ENCODE data around the gene DYNC2LI1.

Gene DYNC2LI1

DNA sequence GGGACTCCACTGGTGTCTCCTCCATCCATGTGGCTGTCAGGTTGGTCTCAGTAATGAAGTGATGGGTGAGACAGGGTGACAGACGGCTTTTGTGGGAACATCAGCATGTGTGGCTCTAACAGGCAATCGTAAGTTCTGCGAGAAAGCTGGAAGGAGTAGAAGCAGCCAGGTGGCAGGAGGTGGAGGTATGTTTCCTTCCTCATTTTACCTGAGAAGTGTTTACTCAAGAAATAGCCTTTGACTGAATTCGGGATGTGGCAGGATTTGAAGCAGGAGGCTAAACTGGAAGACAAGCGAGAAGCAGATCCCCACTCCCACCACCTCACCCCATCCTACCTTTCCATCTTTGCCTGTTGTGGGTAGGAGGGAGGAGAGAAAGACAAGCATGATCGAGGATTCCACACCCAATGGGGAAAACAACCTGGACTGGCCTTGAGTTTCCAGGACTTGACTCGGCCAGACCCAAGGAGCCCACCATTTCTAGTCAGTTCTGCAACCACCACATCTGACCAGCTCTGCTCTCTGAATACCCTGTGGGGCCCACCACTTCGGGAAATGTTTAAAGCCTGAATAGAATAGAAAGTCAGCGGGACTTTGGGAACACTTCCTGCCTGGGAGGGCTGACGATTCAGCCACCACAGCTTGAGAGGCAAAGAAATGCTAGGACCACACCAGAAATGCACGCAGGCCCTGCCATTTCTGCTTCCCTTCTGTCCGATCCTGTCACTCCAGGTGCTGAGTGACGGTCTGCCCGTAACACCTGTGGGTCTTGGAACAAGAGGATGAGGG is 66.1 kb downstream of the DYNC2LI1 start:
- H3K4me3 ChIP-seq (IDR thresholded peaks at IDR 0.05; ENCODE audit: insufficient read depth, low read depth, low read length), result no peak overlapping the region
- TF ChIP-seq, protein P1, sequence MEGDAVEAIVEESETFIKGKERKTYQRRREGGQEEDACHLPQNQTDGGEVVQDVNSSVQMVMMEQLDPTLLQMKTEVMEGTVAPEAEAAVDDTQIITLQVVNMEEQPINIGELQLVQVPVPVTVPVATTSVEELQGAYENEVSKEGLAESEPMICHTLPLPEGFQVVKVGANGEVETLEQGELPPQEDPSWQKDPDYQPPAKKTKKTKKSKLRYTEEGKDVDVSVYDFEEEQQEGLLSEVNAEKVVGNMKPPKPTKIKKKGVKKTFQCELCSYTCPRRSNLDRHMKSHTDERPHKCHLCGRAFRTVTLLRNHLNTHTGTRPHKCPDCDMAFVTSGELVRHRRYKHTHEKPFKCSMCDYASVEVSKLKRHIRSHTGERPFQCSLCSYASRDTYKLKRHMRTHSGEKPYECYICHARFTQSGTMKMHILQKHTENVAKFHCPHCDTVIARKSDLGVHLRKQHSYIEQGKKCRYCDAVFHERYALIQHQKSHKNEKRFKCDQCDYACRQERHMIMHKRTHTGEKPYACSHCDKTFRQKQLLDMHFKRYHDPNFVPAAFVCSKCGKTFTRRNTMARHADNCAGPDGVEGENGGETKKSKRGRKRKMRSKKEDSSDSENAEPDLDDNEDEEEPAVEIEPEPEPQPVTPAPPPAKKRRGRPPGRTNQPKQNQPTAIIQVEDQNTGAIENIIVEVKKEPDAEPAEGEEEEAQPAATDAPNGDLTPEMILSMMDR (conservative IDR thresholded peaks at IDR 0.05; ENCODE audit: low read depth, low read length), result no peak
- no peaks in the 10 kb centered on the region for H3K79me2 ChIP-seq (ENCODE audit: insufficient read depth, low read depth)
- H4K20me1 ChIP-seq (ENCODE audit: insufficient read depth), result no peaks in the 10 kb centered on the region
- no peaks in the 10 kb centered on the region for H3K27me3 ChIP-seq (ENCODE audit: insufficient read depth, low read depth)
- H2AFZ ChIP-seq (ENCODE audit: low read depth), result no peak overlapping the region
- no peaks in the 10 kb centered on the region for H3K36me3 ChIP-seq (ENCODE audit: insufficient read depth)
- no peaks in the 10 kb centered on the region for H3K4me1 ChIP-seq (ENCODE audit: low read depth, poor library complexity, severe bottlenecking)
- no peak overlapping the region for H3K27ac ChIP-seq
- no peak overlapping the region for H3K9ac ChIP-seq
- H3K4me2 ChIP-seq, result no peak overlapping the region

DNA sequence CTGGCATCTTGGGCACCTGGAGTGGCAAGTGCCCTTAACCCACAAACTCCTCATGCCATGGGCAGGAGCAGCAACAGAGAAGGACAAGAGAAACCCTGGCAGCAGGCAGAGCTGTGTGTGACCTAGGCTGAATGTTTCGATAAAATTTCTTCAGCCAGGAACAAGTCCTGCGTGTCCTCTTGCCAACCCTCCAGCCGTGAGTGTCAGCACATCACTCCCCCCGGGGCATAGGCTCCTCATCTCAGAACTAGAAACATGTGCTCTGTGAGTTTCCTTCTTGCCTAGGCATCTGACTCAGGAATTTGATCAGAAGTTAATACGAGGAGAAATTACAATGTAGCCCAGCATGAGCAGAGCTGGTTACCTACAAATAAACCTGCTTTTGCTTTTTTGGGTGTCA is 67.1 kb downstream of the DYNC2LI1 start:
- H3K36me3 ChIP-seq (ENCODE audit: insufficient read depth), result no peaks in the 10 kb centered on the region
- H3K4me2 ChIP-seq, result no peak overlapping the region
- H3K27ac ChIP-seq, result no peak overlapping the region
- no peak overlapping the region for H2AFZ ChIP-seq (ENCODE audit: low read depth)
- H3K4me3 ChIP-seq (IDR thresholded peaks at IDR 0.05; ENCODE audit: insufficient read depth, low read depth, low read length), result no peak overlapping the region
- H3K27me3 ChIP-seq (ENCODE audit: insufficient read depth, low read depth), result no peaks in the 10 kb centered on the region
- TF ChIP-seq, protein P1 (conservative IDR thresholded peaks at IDR 0.05; ENCODE audit: low read depth, low read length), result no peak
- no peaks in the 10 kb centered on the region for H3K79me2 ChIP-seq (ENCODE audit: insufficient read depth, low read depth)
- no peak overlapping the region for H3K9ac ChIP-seq
- no peaks in the 10 kb centered on the region for H4K20me1 ChIP-seq (ENCODE audit: insufficient read depth)
- H3K4me1 ChIP-seq (ENCODE audit: low read depth, poor library complexity, severe bottlenecking), result no peaks in the 10 kb centered on the region

DNA sequence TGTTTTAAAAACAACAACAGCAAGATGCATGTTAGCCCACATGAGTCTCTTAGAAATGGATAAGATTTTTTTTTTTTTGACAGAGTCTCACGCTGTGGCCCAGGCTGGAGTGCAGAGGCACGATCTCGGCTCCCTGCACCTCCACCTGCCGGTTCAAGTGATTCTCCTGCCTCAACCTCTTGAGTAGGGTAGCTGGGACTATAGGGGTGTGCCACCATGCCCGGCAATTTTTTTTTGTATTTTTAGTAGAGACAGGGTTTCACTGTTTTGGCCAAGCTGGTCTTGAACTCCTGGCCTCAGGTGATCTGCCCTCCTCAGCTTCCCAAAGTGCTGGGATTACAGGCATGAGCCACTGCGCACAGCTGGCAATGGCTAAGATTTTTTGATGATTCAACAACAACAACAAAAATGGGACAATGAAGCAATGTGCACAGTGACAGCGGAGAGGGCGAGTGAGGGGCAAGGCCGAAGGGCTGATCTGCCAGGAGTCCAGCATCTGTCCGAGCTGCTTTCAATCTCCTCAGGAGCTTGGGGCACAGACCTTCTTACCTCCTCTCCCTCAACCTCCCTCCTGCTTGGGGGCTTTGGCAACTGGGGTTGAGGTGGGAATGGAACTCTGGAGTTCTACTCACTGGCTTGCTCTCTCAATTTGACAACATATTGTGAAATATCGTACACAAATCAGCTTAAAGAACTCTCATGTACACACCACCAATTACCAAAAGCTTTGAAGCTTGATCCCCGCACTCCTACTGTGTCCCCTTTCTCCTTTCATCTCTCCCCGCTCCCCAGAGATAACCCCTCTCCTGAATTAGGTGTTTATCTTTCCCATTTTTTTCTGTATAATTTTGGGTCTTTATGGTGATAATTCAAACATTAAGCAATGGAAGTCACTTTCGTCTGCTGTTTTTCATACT is 68.4 kb downstream of the DYNC2LI1 start:
- no peaks in the 10 kb centered on the region for H3K4me1 ChIP-seq (ENCODE audit: low read depth, poor library complexity, severe bottlenecking)
- H3K4me3 ChIP-seq (IDR thresholded peaks at IDR 0.05; ENCODE audit: insufficient read depth, low read depth, low read length), result no peak overlapping the region
- H3K27ac ChIP-seq, result no peak overlapping the region
- H3K9ac ChIP-seq, result no peak overlapping the region
- H3K79me2 ChIP-seq (ENCODE audit: insufficient read depth, low read depth), result no peaks in the 10 kb centered on the region
- no peak overlapping the region for H3K4me2 ChIP-seq
- no peaks in the 10 kb centered on the region for H3K36me3 ChIP-seq (ENCODE audit: insufficient read depth)
- H3K27me3 ChIP-seq (ENCODE audit: insufficient read depth, low read depth), result no peaks in the 10 kb centered on the region
- no peaks in the 10 kb centered on the region for H4K20me1 ChIP-seq (ENCODE audit: insufficient read depth)
- TF ChIP-seq, protein P1 (conservative IDR thresholded peaks at IDR 0.05; ENCODE audit: low read depth, low read length), result no peak
- no peak overlapping the region for H2AFZ ChIP-seq (ENCODE audit: low read depth)

DNA sequence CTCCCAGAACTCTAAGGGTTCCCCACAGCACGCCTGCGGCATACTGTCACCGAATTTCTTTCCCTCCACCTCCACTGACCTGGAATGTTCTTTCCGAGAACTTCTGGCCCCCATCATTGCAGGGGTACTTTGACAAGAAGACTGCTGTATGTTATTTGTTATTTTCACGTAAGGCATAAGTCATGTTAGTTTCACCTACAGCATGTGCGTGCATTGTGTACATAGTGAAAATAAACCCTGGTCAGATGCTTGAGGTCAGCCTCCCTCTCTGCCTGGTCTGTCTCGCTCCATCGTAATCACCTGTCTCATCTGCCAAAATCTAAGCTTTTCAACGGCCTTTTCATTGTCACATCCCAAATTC is 69.0 kb downstream of the DYNC2LI1 start:
- no peak overlapping the region for H3K27ac ChIP-seq
- no peaks in the 10 kb centered on the region for H4K20me1 ChIP-seq (ENCODE audit: insufficient read depth)
- H3K27me3 ChIP-seq (ENCODE audit: insufficient read depth, low read depth), result no peaks in the 10 kb centered on the region
- H3K36me3 ChIP-seq (ENCODE audit: insufficient read depth), result no peaks in the 10 kb centered on the region
- no peak overlapping the region for H3K4me3 ChIP-seq (IDR thresholded peaks at IDR 0.05; ENCODE audit: insufficient read depth, low read depth, low read length)
- H3K9ac ChIP-seq, result no peak overlapping the region
- no peaks in the 10 kb centered on the region for H3K4me1 ChIP-seq (ENCODE audit: low read depth, poor library complexity, severe bottlenecking)
- no peaks in the 10 kb centered on the region for H3K79me2 ChIP-seq (ENCODE audit: insufficient read depth, low read depth)
- TF ChIP-seq, protein P1 (conservative IDR thresholded peaks at IDR 0.05; ENCODE audit: low read depth, low read length), result no peak
- H3K4me2 ChIP-seq, result no peak overlapping the region
- H2AFZ ChIP-seq (ENCODE audit: low read depth), result no peak overlapping the region

All from KMS-11 (cell line).